HCT116 (cell line): ENCODE measurements around the gene LRP1. TPM values are rescaled to one million over a fixed set of nuclear protein-coding genes. Genes with fewer than 3 reads are reported as not detected.

Experiments used
- ATAC-seq: fragments of 200-7000 bp; cut with Tn5 transposase; 2 replicates; pipeline ENCODE4 v1.9.1; 2020; ENCODE audit warnings: mild to moderate bottlenecking, moderate library complexity
- BruUV-seq: library from RNA; stranded (reverse); fragments of 400-500 nt; replicated peaks from 2 replicates; lab custom pipeline; 2021; lab: Mats Ljungman, UMichigan
- CTCF ChIA-PET: fragments of 300-600 bp; sonication (Branson Sonifier 250); formaldehyde crosslinking; loops from one replicate; lab custom pipeline; 2021; ENCODE audit warnings: antibody characterized with exemption; lab: Charles Lee
- POLR2A ChIA-PET: fragments of 300-600, 350-600 bp; sonication (Branson Sonifier 250); formaldehyde crosslinking; loops from one replicate; lab custom pipeline; 2021; ENCODE audit warnings: antibody characterized with exemption; lab: Charles Lee
- RAD21 ChIA-PET, 2 experiments: fragments of 300-600 bp; sonication (Branson Sonifier 250); formaldehyde crosslinking; loops; one replicate each; lab custom pipeline; 2023; ENCODE audit warnings: low total read pairs in 2 of 2; ENCODE audit not compliant: uncharacterized antibody in 2 of 2, unreplicated experiment in 2 of 2, low non-redundant PET in 1 of 2; lab: Charles Lee
- DNase-seq: peaks from one replicate; pipeline ENCODE4 v3.0.0-alpha.2; 2010; ENCODE audit warnings: low read depth, low spot score
- H2AFZ ChIP-seq: fragments of 200-600 bp; shearing (Covaris generic), sonication (generic); 2 replicates; pipeline ENCODE4 v1.6.1; 2017; ENCODE audit warnings: low read depth, mixed run types, mixed read lengths, antibody characterized with exemption, low read length; ENCODE audit not compliant: poor library complexity, severe bottlenecking
- H3K27ac ChIP-seq: 2 replicates; pipeline ENCODE4 v1.5.1; 2012; ENCODE audit warnings: low read depth, low read length
- H3K27me3 ChIP-seq: fragments of 200-600 bp; sonication (generic); 2 replicates; pipeline ENCODE4 v1.6.1; 2016; ENCODE audit warnings: mixed run types, low read length, mixed read lengths; ENCODE audit not compliant: insufficient read depth
- H3K36me3 ChIP-seq, 2 experiments: fragments of 200-500 bp in 1 of 2; fragments of 200-600 bp in 1 of 2; sonication (Bioruptor generic) in 1 of 2; sonication (generic) in 1 of 2; 2 replicates each; pipeline versions ENCODE4 v1.5.1 to v1.6.1; 2014 to 2016; ENCODE audit warnings: low read length in 2 of 2, inconsistent platforms in 1 of 2, mixed read lengths in 1 of 2, mixed run types in 1 of 2; ENCODE audit not compliant: insufficient read depth in 2 of 2, control insufficient read depth in 1 of 2
- H3K4me1 ChIP-seq, 2 experiments: fragments of 200-600 bp in 1 of 2; sonication (generic) in 1 of 2; 2 replicates each; pipeline versions ENCODE4 v1.5.1 to v1.6.1; 2012 to 2017; ENCODE audit warnings: low read length in 2 of 2, inconsistent platforms in 1 of 2, mild to moderate bottlenecking in 1 of 2, mixed read lengths in 1 of 2, mixed run types in 1 of 2, moderate library complexity in 1 of 2; ENCODE audit not compliant: insufficient read depth in 2 of 2, control insufficient read depth in 1 of 2
- H3K4me2 ChIP-seq: fragments of 200-600 bp; sonication (generic); 2 replicates; pipeline ENCODE4 v1.6.1; 2017; ENCODE audit warnings: mixed run types, low read length, mixed read lengths
- H3K4me3 ChIP-seq, 2 experiments: fragments of 200-600 bp in 1 of 2; sonication (generic) in 1 of 2; replicated peaks in 1 of 2; 2 replicates each; pipeline ENCODE4 v1.5.1; 2011 to 2016; ENCODE audit warnings: low read length in 2 of 2, control low read depth in 1 of 2, low read depth in 1 of 2, mild to moderate bottlenecking in 1 of 2, mixed read lengths in 1 of 2, mixed run types in 1 of 2
- H3K79me2 ChIP-seq: fragments of 200-600 bp; sonication (generic); 2 replicates; pipeline ENCODE4 v1.6.1; 2017; ENCODE audit warnings: mild to moderate bottlenecking, mixed run types, low read length, moderate library complexity, mixed read lengths; ENCODE audit not compliant: insufficient read depth
- H3K9ac ChIP-seq: fragments of 200-600 bp; sonication (generic); 2 replicates; pipeline ENCODE4 v1.6.1; 2016; ENCODE audit warnings: low read length, mixed read lengths
- H3K9me2 ChIP-seq: fragments of 200-600 bp; sonication (generic), shearing (Covaris generic); 2 replicates; pipeline ENCODE4 v1.6.1; 2017; ENCODE audit warnings: mixed run types, mild to moderate bottlenecking, moderate library complexity; ENCODE audit not compliant: insufficient read depth
- H3K9me3 ChIP-seq, 2 experiments: fragments of 200-500 bp in 1 of 2; fragments of 200-600 bp in 1 of 2; sonication (Bioruptor generic) in 1 of 2; sonication (generic) in 1 of 2; 2 replicates each; pipeline ENCODE4 v1.6.1; 2014 to 2017; ENCODE audit warnings: low read length in 2 of 2, mixed read lengths in 2 of 2, inconsistent platforms in 1 of 2, low read depth in 1 of 2, mild to moderate bottlenecking in 1 of 2, mixed run types in 1 of 2, moderate library complexity in 1 of 2; ENCODE audit not compliant: control insufficient read depth in 1 of 2, insufficient read depth in 1 of 2
- H4K20me1 ChIP-seq: fragments of 200-600 bp; sonication (generic), shearing (Covaris generic); 2 replicates; pipeline ENCODE4 v1.6.1; 2017; ENCODE audit warnings: mixed run types, mild to moderate bottlenecking, moderate library complexity; ENCODE audit not compliant: insufficient read depth
- CBX3 ChIP-seq: IDR thresholded peaks from 2 replicates; pipeline ENCODE4 v1.6.1; 2012; ENCODE audit warnings: low read depth
- CEBPB ChIP-seq: IDR thresholded peaks from 2 replicates; pipeline ENCODE4 v1.6.1; 2012; ENCODE audit warnings: low read depth
- CTCF ChIP-seq, 3 experiments: fragments of 200-600 bp in 1 of 3; sonication (generic) in 1 of 3; IDR thresholded peaks in 2 of 3; conservative IDR thresholded peaks in 1 of 3; 2 replicates each; pipeline ENCODE4 v1.5.1; 2012 to 2017; ENCODE audit warnings: low read depth in 2 of 3, low read length in 2 of 3, antibody characterized with exemption in 1 of 3, borderline replicate concordance in 1 of 3, control low read depth in 1 of 3, mild to moderate bottlenecking in 1 of 3, mixed read lengths in 1 of 3, mixed run types in 1 of 3, moderate library complexity in 1 of 3; ENCODE audit not compliant: insufficient read depth in 1 of 3
- EGR1 ChIP-seq: IDR thresholded peaks from 2 replicates; pipeline ENCODE4 v1.6.1; 2012; ENCODE audit warnings: low read depth
- EZH2 ChIP-seq: fragments of 200-600 bp; sonication (generic); IDR thresholded peaks from 2 replicates; pipeline ENCODE4 v1.6.1; 2017; ENCODE audit warnings: antibody characterized with exemption, mixed run types
- EZH2phosphoT487 ChIP-seq: fragments of 200-600 bp; IDR thresholded peaks from 2 replicates; pipeline ENCODE4 v1.6.1; 2018; ENCODE audit warnings: antibody characterized with exemption, borderline replicate concordance
- FOSL1 ChIP-seq: IDR thresholded peaks from 2 replicates; pipeline ENCODE4 v1.6.1; 2012; ENCODE audit warnings: low read depth
- JUND ChIP-seq: IDR thresholded peaks from 2 replicates; pipeline ENCODE4 v1.6.1; 2012
- POLR2AphosphoS5 ChIP-seq: IDR thresholded peaks from 2 replicates; pipeline ENCODE4 v1.6.1; 2011; ENCODE audit warnings: mild to moderate bottlenecking, low read depth, low read length, moderate library complexity
- RAD21 ChIP-seq: IDR thresholded peaks from 2 replicates; pipeline ENCODE4 v1.6.1; 2012; ENCODE audit warnings: low read depth, mild to moderate bottlenecking
- REST ChIP-seq: IDR thresholded peaks from 2 replicates; pipeline ENCODE4 v1.6.1; 2012; ENCODE audit warnings: low read depth
- SIN3A ChIP-seq: IDR thresholded peaks from 2 replicates; pipeline ENCODE4 v1.6.1; 2012; ENCODE audit warnings: low read depth
- TCF7L2 ChIP-seq: IDR thresholded peaks from 2 replicates; pipeline ENCODE4 v1.7.0; 2011; ENCODE audit warnings: borderline replicate concordance, inconsistent platforms; ENCODE audit not compliant: insufficient read depth, insufficient read length; ENCODE audit errors: extremely low read depth
- ZFX ChIP-seq: fragments of 450-650 bp; IDR thresholded peaks from 2 replicates; pipeline ENCODE4 v1.6.1; 2017
- ZNF274 ChIP-seq: fragments of 200-500 bp; sonication (Bioruptor generic); IDR thresholded peaks from 2 replicates; pipeline ENCODE4 v1.6.1; 2014; ENCODE audit warnings: mild to moderate bottlenecking, low read depth, low read length, inconsistent platforms
- intact Hi-C: fragments of 100-400 bp; cut with micrococcal nuclease; formaldehyde crosslinking; loops from 2 replicates; pipeline ENCODE4 v1.10.0; 2022
- total RNA-seq: library from RNA; stranded (reverse); gene quantifications from one replicate; pipeline ENCODE4 v1.2.1, GENCODE V29; 2021; ENCODE audit not compliant: unreplicated experiment

The LRP1 gene
- total RNA-seq, 1 experiment from 2014 or later = 12.0 TPM

- ChIA-PET POLR2A (no interaction called here), CTCF (no interaction called here), RAD21 (no interaction called here)
- no peak for TF ChIP-seq TCF7L2
- Histone ChIP-seq H3K79me2 (no peaks in the 10 kb centered on the region), H3K27me3 (no peaks in the 10 kb centered on the region), H3K27ac (no peak overlapping the region), H2AFZ (no peak overlapping the region), H3K9me3 (no peaks in the 10 kb centered on the region), H3K9me2 (no peaks in the 10 kb centered on the region), H3K4me2 (no peak overlapping the region), H3K9ac (no peak overlapping the region), H3K36me3 (no peaks in the 10 kb centered on the region), H4K20me1 (no peaks in the 10 kb centered on the region), H3K4me3 (no peak overlapping the region), H3K4me1 (peaks cover 6 to 25% of the 10 kb centered on the region in 2 experiments; a peak in 3 of 4 replicates)
- BruUV-seq = no TSS peak
- ATAC-seq = no peak
- DNase-seq = no peak
- intact Hi-C loops = no loop called here
These were observed 92.5 kb downstream of the LRP1 start for GRCh38 chr12:57220770-57221168.

GRCh38 chr12:57221169-57221917 is 93.1 kb downstream of the LRP1 start:
- BruUV-seq = no TSS peak
- Histone ChIP-seq H3K27ac (no peak overlapping the region), H3K9me3 (no peaks in the 10 kb centered on the region), H3K27me3 (no peaks in the 10 kb centered on the region), H3K4me3 (no peak overlapping the region), H2AFZ (no peak overlapping the region), H3K9me2 (no peaks in the 10 kb centered on the region), H3K36me3 (no peaks in the 10 kb centered on the region), H4K20me1 (no peaks in the 10 kb centered on the region), H3K79me2 (no peaks in the 10 kb centered on the region), H3K9ac (no peak overlapping the region), H3K4me2 (no peak overlapping the region), H3K4me1 (peaks cover under 1 to 19% of the 10 kb centered on the region in 2 experiments; a peak in 3 of 4 replicates)
- ChIA-PET CTCF (no interaction called here), RAD21 (no interaction called here), POLR2A (no interaction called here)
- DNase-seq (no peak), ATAC-seq (no peak)
- intact Hi-C loops = no loop called here
- TF ChIP-seq CEBPB (no peak), RAD21 (no peak), ZNF274 (no peak), REST (no peak), EZH2 (no peak), TCF7L2 (no peak), EZH2phosphoT487 (no peak), FOSL1 (no peak), CBX3 (no peak), POLR2AphosphoS5 (no peak), JUND (no peak), EGR1 (no peak), CTCF (IDR thresholded peaks at IDR 0.05 in 2 of 3, conservative IDR thresholded peaks at IDR 0.05 in 1 of 3; ENCODE audit: borderline replicate concordance in 1 of 3, insufficient read depth in 1 of 3, low read depth in 2 of 3, low read length in 2 of 3) (no peak), ZFX (no peak), SIN3A (no peak)
